LNCAP (cell line): Measurements from ENCODE around the gene ALPK3.

Source experiments
- CTCF ChIP-seq: fragments of 450-650 bp; IDR thresholded peaks from 2 replicates; pipeline ENCODE4 v1.5.1; 2017; ENCODE audit warnings: mild to moderate bottlenecking

The ALPK3 gene

GRCh38 chr15:84816694-84817465 lies at the start of gene ALPK3:
Gene ALPK3, plus strand, starts transcription at chr15:84817356. Its CDS starts 97 bp downstream, at chr15:84817453.
- TF ChIP-seq CTCF: no peak

- TF ChIP-seq CTCF: no peak
Measured at GRCh38 chr15:84772031-84772430, 45.1 kb upstream of the ALPK3 start.

- no peak for TF ChIP-seq CTCF
Measured at GRCh38 chr15:84772467-84772866, 44.7 kb upstream of the ALPK3 start.

- TF ChIP-seq CTCF: no peak
Measured at GRCh38 chr15:84773716-84774115, 43.4 kb upstream of the ALPK3 start.

- TF ChIP-seq CTCF: no peak
Measured at GRCh38 chr15:84775867-84776449, 41.2 kb upstream of the ALPK3 start.

- no peak for TF ChIP-seq CTCF
Measured at GRCh38 chr15:84778194-84778593, 39.0 kb upstream of the ALPK3 start.

- TF ChIP-seq CTCF: no peak
Measured at GRCh38 chr15:84780492-84780891, 36.7 kb upstream of the ALPK3 start.
